HEK293 (cell line): Measurements from ENCODE around the gene AKAP1.

Source experiments
- KLF9 ChIP-seq: fragments of 450-650 bp; formaldehyde crosslinking; IDR thresholded peaks from 2 replicates; pipeline ENCODE4 v1.5.1; 2016; ENCODE audit warnings: missing biosample characterization, missing genetic modification characterization, low read depth
- SCRT1 ChIP-seq: fragments of 450-650 bp; formaldehyde crosslinking; IDR thresholded peaks from 2 replicates; pipeline ENCODE4 v1.5.1; 2016; ENCODE audit warnings: missing biosample characterization, missing genetic modification characterization, borderline replicate concordance
- ZNF146 ChIP-seq: fragments of 450-650 bp; formaldehyde crosslinking; IDR thresholded peaks from 2 replicates; pipeline ENCODE4 v1.5.1; 2016; ENCODE audit warnings: missing biosample characterization, missing genetic modification characterization
- ZNF24 ChIP-seq: fragments of 450-650 bp; formaldehyde crosslinking; IDR thresholded peaks from 2 replicates; pipeline ENCODE4 v1.5.1; 2016; ENCODE audit warnings: missing biosample characterization, missing genetic modification characterization
- ZNF416 ChIP-seq: fragments of 450-650 bp; formaldehyde crosslinking; IDR thresholded peaks from 2 replicates; pipeline ENCODE4 v1.5.1; 2016; ENCODE audit warnings: missing biosample characterization, missing genetic modification characterization
- ZNF76 ChIP-seq: fragments of 450-650 bp; formaldehyde crosslinking; IDR thresholded peaks from 2 replicates; pipeline ENCODE4; 2016; ENCODE audit warnings: low read depth, missing biosample characterization, missing genetic modification characterization, borderline replicate concordance
- TF ChIP-seq, protein P1 (sequence below): fragments of 450-650 bp; formaldehyde crosslinking; IDR thresholded peaks from 2 replicates; pipeline ENCODE4 v1.5.1; 2016; ENCODE audit warnings: missing biosample characterization, missing genetic modification characterization
- TF ChIP-seq, protein P2 (sequence below): fragments of 450-650 bp; formaldehyde crosslinking; IDR thresholded peaks from 2 replicates; pipeline ENCODE4 v1.5.1; 2016; ENCODE audit warnings: missing biosample characterization, missing genetic modification characterization
- TF ChIP-seq, protein P3 (sequence below): fragments of 450-650 bp; formaldehyde crosslinking; IDR thresholded peaks from 2 replicates; pipeline ENCODE4 v1.5.1; 2016; ENCODE audit warnings: missing biosample characterization, missing genetic modification characterization, low read depth

GRCh38 chr17:57114085-57114673, 29.1 kb downstream of the AKAP1 start:
- TF ChIP-seq, protein P1, sequence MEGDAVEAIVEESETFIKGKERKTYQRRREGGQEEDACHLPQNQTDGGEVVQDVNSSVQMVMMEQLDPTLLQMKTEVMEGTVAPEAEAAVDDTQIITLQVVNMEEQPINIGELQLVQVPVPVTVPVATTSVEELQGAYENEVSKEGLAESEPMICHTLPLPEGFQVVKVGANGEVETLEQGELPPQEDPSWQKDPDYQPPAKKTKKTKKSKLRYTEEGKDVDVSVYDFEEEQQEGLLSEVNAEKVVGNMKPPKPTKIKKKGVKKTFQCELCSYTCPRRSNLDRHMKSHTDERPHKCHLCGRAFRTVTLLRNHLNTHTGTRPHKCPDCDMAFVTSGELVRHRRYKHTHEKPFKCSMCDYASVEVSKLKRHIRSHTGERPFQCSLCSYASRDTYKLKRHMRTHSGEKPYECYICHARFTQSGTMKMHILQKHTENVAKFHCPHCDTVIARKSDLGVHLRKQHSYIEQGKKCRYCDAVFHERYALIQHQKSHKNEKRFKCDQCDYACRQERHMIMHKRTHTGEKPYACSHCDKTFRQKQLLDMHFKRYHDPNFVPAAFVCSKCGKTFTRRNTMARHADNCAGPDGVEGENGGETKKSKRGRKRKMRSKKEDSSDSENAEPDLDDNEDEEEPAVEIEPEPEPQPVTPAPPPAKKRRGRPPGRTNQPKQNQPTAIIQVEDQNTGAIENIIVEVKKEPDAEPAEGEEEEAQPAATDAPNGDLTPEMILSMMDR (tag by site-specific recombination): peak; percentile 48; the same call in 1 of the 2 replicates
- TF ChIP-seq ZNF416 (tag by site-specific recombination) (no peak), ZNF146 (no peak), ZNF76 (tag by site-specific recombination) (no peak), SCRT1 (no peak), KLF9 (no peak), ZNF24 (tag by site-specific recombination) (no peak)
- TF ChIP-seq, protein P2, sequence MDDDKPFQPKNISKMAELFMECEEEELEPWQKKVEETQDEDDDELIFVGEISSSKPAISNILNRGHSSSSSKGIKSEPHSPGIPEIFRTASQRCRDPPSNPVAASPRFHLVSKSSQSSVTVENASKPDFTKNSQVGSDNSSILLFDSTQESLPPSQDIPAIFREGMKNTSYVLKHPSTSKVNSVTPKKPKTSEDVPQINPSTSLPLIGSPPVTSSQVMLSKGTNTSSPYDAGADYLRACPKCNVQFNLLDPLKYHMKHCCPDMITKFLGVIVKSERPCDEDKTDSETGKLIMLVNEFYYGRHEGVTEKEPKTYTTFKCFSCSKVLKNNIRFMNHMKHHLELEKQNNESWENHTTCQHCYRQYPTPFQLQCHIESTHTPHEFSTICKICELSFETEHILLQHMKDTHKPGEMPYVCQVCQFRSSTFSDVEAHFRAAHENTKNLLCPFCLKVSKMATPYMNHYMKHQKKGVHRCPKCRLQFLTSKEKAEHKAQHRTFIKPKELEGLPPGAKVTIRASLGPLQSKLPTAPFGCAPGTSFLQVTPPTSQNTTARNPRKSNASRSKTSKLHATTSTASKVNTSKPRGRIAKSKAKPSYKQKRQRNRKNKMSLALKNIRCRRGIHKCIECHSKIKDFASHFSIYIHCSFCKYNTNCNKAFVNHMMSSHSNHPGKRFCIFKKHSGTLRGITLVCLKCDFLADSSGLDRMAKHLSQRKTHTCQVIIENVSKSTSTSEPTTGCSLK (tag by site-specific recombination): no peak
- TF ChIP-seq, protein P3, sequence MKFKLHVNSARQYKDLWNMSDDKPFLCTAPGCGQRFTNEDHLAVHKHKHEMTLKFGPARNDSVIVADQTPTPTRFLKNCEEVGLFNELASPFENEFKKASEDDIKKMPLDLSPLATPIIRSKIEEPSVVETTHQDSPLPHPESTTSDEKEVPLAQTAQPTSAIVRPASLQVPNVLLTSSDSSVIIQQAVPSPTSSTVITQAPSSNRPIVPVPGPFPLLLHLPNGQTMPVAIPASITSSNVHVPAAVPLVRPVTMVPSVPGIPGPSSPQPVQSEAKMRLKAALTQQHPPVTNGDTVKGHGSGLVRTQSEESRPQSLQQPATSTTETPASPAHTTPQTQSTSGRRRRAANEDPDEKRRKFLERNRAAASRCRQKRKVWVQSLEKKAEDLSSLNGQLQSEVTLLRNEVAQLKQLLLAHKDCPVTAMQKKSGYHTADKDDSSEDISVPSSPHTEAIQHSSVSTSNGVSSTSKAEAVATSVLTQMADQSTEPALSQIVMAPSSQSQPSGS (tag by site-specific recombination): no peak
